Muscle of back (tissue), 11 donors: ENCODE measurements around the gene SECISBP2L. TPM values are rescaled to one million over a fixed set of nuclear protein-coding genes. Genes with fewer than 3 reads are reported as not detected.

Experiments
- DNase-seq, 3 donors: peaks; one replicate each; pipeline versions ENCODE4 v3.0.0 to v3.0.0-alpha.2; 2013
- polyA plus RNA-seq, 10 donors: library from polyadenylated mRNA; unstranded; fragments of 120-200 nt; gene quantifications; one replicate each; pipeline ENCODE4 v1.2.1, GENCODE V29; 2013; ENCODE audit not compliant: insufficient read length in 10 of 10

SECISBP2L gene
- polyA plus RNA-seq, 10 donors: 22.0 to 37.7 (median 29.4) TPM

DNA sequence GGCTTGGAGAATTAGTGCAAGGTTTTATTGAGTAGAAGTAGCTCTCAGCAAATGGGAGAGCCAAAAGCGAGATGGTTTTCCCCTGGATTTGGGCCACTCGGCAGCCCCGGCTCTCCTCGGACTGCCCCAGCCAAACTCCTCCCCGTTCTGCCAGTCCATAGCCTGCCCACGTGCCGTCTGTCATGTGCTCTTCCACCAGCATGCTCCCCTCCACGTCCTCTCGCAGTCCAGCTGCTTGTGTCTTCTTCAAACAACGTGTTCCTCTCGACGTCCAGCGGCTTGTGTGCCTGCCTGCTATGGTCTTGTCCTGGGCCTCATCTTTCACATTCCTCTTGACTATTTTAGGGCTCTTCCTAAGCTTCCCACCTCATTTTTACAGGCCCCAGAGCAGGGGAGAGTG lies 16.7 kb upstream of the SECISBP2L start:
- no peak for DNase-seq

DNA sequence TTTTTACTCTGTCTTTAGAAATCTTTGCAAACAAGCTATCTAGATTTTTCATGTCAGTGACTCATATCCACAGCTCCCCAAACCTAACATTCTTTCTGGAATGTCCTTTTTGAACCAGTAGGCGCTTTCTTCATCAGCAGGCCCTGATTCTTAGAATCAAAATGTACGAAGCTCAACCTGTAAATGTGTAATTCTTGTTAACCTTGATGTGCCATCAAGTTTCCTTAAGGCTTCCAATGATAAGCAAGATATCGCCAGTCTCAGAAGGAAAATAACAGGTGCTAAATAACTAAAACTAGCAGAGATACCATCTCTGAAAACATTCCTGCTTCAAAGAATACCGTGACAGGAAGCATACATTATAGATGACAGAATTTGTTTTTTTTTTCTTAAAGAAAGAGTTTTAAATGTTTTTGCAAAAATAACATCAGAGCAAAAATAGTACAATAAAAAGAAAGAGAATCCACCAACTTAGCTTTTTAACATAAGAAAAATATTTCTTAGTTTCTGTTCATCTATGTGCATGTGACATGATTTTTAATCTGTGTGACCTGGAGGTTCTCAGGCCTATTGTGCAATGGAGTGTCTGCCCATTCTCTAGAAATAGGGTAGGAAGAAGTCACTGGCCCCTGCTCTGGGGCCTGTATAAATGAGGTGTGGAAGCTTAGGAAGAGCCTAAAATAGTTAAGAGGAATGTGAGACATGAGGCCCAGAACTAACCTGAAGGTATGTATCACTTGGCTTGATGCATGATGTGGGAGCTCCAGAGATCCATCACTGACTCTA lies 14.7 kb upstream of the SECISBP2L start:
- no peak for DNase-seq

DNA sequence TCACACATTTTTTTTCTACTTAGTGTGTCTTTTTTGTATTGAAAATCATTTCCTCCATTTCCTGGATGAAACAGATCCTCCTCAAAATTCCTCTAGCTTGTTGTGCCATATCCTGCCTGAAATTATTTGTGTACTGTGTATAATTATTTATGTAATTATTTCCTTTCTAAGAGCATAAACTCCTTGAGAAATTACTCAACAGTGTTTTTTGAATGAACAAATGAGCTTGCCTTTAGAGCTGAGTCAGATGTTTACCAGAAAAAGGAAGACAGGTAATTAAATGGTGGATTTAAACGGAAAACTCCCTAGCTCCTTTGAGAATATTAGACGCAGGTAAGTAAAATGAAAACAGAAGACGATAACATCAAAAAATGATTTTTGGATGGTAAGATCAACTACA lies 13.2 kb upstream of the SECISBP2L start:
- DNase-seq: no peak

DNA sequence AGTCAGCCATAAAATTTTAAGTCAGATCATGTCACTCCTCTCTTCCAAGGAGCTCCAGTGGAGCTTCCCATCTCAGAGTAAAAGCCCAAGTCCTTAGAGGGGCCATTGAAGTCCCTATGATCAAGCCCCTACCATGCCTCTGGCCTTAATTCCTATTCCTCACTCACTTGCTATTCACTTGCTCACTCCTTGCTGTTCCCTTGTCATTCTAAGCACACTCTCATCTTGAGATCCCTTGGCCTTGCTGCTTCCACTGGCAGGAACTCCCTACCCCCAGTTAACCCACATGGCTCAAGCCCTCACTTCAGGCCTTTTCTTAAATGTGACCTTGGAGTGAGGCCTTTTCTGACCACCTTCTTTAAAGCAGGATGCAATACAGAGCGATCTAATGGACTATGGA lies 12.3 kb upstream of the SECISBP2L start:
- no peak for DNase-seq

DNA sequence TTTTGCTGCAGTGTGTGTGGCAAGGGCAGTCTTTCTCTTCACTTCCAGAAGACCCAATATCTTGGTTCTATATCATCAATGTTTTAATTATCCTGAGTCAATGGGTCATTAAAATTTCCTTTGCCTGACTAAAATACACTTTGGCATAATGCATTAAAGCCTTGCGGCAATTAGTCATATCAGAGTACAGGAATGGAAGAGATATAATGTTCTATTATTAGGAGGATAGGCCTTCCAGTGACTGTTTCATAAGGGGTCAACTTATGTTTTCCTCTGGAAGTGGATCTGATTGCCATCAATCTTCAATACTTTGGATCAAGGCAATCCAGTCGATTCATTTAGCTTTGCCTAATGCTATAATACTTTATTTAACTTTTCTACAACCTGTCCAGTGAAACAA lies 9.4 kb upstream of the SECISBP2L start:
- DNase-seq: no peak

DNA sequence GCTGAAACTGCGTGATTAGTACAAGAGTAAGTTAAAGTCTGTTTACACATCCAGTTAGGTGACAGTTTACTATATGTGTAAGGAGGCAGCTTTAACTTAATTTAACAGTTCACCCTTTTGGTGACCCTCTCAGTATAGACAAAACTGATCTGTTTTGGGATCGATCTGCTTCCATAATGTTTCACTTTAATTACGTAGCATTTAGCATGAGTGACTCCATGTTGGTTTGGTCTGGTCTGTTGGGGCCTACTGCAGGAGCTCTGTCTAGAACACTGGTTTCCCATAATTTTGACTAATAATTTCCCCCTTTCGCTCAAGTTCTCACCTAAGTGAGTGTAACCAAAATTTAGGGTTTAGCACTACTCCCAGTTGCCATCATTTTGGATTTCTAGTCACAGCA lies 6.4 kb upstream of the SECISBP2L start:
- DNase-seq: no peak

DNA sequence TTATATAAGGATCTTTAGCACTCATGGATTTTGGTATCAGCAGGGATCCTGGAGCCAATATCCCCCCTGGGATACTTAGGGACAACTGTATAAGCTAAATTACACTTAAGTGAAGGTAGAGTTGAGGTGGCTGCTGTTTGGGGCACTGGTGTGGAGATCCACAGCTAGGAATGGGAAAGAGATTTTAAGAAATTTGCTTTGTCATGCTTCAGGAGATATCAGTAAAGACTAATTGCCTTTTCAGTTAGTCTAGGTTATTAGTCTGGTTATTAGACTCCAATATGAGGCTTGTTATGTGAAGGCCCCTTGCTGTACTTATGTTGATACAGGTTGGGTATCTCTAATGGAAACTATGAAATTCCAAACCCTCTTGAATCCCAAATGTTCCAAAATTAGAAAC lies 1.2 kb upstream of the SECISBP2L start:
- no peak for DNase-seq

DNA sequence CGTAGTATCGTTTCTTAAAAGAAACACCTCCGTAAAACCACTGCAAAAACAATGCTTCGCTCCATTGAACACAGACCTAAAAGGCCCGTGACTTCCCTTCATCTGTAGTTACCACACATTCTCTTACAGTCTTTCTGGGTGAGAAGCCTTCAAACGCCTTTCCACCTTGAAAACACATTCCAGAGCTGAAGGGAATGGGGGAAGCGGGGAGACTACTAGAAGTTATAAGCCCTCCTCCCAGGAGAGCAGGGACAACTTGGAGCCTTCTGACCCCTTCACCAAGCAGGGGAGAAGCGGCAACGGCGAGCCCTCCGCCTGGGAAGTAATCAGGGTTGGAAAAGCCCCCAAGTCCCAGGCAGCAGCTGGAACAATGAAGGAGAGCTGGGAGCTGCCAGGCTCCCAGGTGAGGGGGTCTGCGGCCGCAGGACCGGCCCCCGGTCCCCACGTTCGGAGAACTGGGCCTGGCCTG lies 461 bp downstream of the SECISBP2L start:
- DNase-seq: peak in 2 of 3 donors; percentile 32 to 62

DNA sequence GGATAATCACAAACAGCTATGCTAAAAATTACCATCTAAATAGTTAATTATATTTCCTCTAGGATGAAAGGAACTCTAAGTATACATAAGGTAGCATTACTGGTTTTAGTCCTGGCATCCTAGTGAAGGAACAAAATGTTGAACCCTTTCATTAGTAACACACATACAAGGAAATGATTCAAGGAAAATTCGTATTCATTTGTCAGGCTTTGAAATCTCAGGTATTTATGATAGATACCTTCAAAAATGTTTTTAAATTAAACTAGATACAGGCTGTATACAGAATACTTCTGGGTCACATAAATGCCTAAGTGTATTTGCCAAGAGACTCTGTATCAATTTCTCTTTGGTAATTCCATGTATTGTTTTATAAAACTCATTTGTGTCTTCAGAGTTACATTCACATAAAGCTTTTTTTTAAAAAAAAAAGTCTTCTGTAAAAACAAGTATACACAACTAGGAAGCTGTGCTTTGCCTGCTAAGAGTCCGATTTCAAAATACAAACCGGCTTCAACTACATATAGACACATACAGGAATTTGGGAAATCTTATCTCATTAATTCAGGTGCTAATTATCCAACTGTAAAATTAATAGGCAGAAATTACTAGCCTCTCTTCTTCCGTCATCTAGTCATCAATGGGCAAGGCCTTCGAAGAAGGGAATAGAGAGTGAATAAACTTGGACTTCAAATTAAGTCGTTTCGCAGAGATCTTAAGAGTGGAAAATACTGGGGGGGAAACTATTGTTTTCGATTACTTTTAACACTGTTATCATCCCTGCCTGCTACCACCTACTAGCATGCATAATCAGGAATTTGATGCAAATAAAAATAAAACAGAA lies 1.3 kb downstream of the SECISBP2L start:
- DNase-seq: peak in 2 of 3 donors; percentile 16 to 48

DNA sequence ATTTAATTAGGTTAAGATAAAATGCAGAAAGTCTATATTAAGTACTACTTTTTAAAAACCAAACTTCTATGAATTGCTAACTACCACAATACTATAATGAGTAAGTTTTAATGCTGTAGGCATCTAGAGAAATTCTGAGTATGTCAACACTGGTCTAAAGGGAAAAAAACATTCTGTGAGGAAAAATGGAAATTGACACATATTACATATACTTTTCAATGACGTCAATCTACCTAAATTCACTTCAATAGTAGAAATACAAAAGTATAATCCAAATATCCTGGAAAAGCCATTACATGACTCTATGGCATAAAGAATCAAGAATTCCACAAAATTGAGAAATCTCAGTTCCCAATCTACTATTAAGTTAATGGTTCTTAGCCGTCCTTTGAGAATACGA lies 2.2 kb downstream of the SECISBP2L start:
- DNase-seq: no peak

DNA sequence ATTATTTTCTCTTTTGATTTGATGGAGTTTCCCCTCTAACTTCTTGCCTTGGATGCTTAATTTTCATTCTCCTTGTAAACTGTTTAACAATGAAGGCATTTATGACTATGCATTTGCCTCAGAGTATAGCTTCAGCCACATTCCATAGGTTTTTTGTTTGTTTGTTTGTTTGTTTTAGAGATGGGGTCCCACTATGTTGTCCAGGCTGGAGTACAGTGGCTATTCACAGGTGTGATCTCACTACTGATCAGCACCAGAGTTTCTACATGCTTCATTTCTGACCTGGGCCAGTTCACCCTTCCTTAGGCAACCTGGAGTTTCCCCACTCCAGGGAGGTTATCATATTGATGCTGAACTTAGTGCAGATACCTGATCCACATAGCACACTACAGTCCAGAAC lies 4.1 kb downstream of the SECISBP2L start:
- no peak for DNase-seq

DNA sequence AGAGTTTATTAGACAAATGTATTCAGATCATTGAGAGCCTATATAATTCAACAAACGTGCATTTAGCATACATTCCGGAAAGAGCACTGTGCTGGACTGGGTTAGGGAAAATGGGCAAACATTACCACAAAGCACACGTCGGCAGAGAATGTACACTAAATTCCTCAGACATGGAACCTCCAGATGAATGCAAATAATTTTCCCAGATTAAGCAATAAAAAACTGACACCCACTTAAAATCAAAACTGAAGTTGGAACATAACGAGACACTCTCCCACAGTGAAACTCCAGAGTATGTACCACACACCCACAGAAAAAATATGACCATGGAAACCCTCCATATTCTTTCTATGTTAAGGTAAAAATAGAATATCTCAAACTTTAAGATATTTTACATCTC lies 4.8 kb downstream of the SECISBP2L start:
- DNase-seq: no peak

DNA sequence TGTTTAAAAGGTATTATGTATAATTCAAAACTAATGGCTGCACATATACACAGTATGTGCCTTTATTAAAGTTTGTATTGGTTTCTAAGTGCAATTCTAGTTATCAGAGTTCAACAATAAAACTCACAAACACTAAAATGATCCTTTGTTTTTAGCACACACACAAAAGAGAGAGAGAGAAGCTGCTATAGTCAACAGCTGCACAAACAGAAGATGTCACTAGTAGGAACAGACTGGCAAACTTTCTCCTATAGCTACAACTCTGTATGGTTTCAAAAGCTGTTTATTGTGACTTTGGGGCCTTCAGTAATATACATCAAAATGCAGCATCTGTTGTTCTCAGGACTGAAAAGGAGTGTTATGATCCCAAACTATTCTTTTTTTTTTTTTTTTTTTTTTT lies 6.1 kb downstream of the SECISBP2L start:
- no peak for DNase-seq

DNA sequence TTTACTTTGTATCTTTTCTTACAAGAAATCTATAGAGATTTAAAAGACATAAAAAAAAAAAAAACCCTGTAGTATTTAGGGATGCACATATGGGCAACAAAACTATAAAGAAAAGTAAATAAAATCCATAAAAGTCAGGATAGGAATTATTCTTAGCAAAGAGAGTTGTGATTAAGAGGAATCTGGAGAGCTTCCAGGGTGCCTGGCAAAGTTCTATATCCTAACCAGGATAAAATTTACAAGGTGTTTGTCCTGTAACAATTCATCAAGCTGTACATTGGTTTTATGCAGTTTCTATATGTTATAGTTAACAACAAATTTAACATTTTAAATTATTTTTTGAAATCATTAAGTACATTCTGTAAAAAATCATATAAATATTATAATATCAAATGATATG lies 7.9 kb downstream of the SECISBP2L start:
- no peak for DNase-seq

DNA sequence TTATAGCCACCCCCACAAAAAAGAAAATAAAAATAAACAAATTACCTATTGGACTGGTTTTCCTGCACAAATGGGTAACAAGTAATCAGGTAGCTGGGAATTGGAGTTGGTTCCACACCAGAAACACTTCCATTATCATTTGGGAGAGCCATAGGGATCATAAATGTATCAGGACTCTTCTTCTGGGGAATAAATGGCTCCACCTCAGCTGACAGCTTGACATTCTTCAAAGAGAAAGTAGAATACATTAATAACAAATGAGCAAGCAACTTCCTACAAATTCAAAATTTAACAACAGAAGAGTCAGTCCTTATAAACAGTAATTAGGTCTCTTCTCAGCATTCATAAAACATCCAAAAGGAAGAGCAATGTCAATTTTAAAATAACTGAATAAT lies 8.7 kb downstream of the SECISBP2L start:
- DNase-seq: no peak

DNA sequence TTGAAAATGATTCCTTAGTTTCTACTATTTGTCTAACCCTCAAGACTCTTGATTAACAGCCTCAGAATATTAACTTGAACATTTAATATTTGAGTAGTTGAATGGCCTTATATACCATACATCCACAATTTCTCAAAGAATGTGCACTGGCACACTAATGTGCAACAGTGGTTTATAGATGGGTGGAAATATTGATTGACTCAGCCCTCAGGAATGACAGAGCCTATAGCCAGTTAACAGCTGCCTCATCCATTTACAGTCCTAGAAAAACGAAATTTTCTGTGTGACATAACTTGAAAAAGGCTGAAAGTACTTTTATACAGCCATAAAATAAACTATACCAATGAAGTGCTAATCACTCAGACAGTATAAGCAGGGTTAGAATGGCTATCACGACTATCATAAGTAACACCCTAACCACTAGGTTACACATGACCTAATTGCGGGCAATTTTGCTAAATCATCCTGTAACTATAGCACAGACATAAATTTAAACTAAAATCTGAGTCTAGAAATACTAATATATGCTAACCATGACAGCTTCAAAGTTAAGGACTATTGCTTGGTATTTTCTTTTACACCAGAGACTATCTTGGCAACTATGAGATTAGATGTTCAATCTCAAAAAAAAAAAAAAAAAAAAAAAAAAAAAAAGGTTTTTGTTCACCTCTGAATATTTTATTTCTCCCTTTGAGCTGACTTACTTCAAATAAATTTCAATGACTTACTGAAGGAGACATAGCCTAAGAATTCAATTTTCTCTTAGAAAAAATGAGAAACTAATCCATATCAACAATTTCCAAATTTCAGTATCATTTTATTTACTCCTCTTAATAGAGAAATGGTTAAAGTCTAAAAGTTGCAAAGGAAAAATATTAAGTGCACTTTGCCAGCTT lies 9.3 kb downstream of the SECISBP2L start:
- DNase-seq: peak in 1 of 3 donors; percentile 46

DNA sequence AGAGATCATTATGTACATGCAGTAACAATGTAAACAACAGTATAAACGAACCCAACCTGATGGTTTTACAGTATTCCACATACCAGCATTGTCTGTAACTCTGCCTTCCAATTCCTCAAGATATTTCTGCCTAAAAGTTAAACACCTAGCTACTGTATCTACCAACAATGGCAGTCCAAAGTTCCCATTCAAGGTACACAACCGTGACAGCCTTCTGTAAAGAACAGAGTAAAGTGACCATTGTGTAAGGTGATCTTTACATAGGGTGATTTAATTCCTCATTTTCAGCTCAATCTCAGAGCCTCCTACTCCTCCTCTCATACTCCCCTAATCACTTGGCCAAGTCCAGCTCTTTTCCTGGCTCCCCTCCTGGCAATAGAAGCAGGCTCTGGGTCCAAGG lies 10.4 kb downstream of the SECISBP2L start:
- no peak for DNase-seq

DNA sequence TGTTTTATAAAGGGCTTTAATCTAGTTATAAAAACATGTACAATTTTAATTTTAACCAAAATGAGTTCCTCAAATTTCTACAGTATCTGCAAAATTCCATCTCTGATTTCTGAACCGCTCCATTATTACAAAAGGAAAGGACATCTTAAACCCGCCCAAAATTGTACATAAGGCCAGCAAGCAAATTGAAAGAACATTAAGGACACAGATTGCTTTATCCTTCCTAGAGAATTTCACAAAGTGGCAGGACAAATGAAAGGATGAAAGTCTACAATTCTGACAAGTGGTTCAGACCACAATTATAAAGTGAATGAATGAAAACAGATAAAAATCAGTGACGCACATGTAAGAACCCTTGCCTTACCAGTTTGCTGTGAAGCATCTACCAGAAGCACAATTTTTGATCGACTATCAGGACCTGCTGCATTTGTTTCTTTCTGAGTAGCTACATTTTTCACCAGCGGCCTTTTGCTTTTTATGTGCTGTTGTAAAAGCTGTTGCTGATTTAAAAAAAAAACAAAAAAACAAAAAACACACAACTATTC lies 13.6 kb downstream of the SECISBP2L start:
- no peak for DNase-seq

DNA sequence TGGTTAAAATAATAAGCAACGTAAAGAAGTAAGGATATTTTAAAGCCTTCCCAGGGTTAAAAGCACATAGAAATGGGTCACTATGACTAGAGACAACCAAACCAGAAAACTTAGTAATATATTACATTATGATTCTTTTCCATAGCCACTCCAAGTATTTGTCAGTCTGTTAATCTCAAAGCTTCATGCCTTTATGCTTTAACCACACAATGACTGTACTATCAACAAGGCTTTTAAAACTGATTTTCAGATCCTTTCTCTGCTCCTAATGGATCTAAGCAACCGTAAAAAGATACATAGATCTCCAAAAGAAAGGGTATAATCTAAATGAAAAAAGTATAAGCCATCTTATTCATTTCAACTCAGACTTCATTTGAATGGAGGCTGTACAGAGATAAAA lies 14.4 kb downstream of the SECISBP2L start:
- no peak for DNase-seq

DNA sequence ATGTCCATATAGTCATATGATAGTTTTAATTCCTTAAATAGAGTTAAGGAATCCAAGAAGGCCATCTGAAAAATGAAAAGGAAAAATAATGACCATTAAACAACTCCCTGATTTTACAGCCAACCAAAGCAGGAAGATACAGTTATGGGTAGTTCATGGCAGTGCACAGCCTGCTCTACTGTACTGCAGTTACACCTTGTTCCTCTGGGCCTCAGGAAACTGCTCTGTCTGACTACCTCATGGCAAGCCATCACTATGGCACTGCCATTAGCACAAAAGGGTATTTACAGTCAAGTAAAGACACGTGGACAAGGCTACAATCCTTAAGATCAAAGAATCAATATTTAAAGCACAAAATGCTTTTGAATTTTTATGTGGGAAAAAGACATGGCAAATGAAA lies 19.5 kb downstream of the SECISBP2L start:
- DNase-seq: no peak

DNA sequence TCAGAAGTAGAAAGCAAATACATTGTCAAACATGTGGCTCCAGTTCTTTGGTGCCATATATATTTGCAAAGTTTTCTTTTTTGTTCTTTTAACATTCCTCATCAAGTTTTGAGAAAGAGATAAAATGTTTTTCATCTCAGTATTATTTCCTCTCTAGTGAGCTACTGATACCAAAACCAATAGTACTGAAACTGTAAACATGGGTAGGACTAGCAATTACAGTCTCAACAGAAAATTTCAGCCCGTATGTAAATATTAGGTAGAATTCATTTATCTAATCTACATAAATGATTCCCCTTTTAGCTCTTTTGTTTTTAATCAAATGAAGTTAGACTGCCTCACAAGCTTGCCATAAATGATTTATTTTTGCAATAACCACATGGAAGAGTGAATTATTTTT lies 21.4 kb downstream of the SECISBP2L start:
- DNase-seq: no peak

DNA sequence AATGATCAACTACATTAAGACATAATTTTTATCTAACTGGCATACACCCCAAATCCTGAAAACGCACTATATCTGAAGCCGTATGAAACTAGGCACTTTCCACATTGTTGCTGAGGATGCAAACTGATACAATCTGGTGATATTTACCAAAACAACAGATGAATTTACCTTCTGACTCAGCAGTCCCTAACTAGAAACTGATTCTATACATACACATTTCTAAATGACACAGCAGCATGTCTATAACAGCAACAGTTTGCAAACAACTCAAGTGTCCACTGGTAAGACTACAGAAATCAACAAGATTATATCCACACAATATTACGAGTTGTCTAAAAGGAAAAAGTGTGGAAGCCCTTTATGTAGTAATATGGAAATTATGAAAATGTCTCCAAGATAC lies 22.9 kb downstream of the SECISBP2L start:
- no peak for DNase-seq
